Endothelial cell of umbilical vein (primary cell): ENCODE results near the gene DNASE1L1. TPM values are rescaled to one million over a fixed set of nuclear protein-coding genes. Genes with fewer than 3 reads are reported as not detected.

Experiments used
- BruUV-seq: library from RNA; stranded (reverse); fragments of 400-500 nt; replicated peaks from 2 replicates; lab custom pipeline; 2021; lab: Mats Ljungman, UMichigan
- CTCF ChIA-PET: fragments of 300-600, 350-600 bp; sonication (Branson Sonifier 250); formaldehyde crosslinking; loops from one replicate; lab custom pipeline; 2021; ENCODE audit warnings: antibody characterized with exemption, inconsistent platforms; lab: Charles Lee
- POLR2A ChIA-PET: fragments of 300-600, 350-600 bp; sonication (Branson Sonifier 250); formaldehyde crosslinking; loops from one replicate; lab custom pipeline; 2021; ENCODE audit warnings: antibody characterized with exemption, inconsistent platforms; lab: Charles Lee
- DNase-seq: peaks from one replicate; pipeline ENCODE4 v3.0.0-alpha.2; 2011; ENCODE audit warnings: low read depth, low spot score
- FAIRE-seq: peaks from 2 replicates; lab custom pipeline; 2011; peaks lifted over from hg19 to GRCh38; lab: Jason Lieb, UNC
- H2AFZ ChIP-seq: 2 replicates; pipeline ENCODE4 v1.6.0; 2012; ENCODE audit warnings: low read depth, low read length, control low read depth, inconsistent platforms
- H3K27ac ChIP-seq: 2 replicates; pipeline ENCODE4 v1.5.1; 2011; ENCODE audit warnings: low read depth, mild to moderate bottlenecking, control low read depth, low read length, moderate library complexity; ENCODE audit not compliant: insufficient read depth
- H3K27me3 ChIP-seq, 2 experiments: 2 replicates each; pipeline versions ENCODE4 v1.6.0 to v1.6.1; 2011; ENCODE audit warnings: low read length in 2 of 2, mixed read lengths in 1 of 2; ENCODE audit not compliant: control insufficient read depth in 2 of 2, insufficient read depth in 2 of 2
- H3K36me3 ChIP-seq, 2 experiments: 2 replicates in 1 of 2; 3 replicates in 1 of 2; pipeline ENCODE4 v1.5.1; 2011; ENCODE audit warnings: low read length in 2 of 2, mild to moderate bottlenecking in 1 of 2, moderate library complexity in 1 of 2; ENCODE audit not compliant: control insufficient read depth in 2 of 2, insufficient read depth in 2 of 2; ENCODE audit errors: extremely low read depth in 1 of 2
- H3K4me1 ChIP-seq: 3 replicates; pipeline ENCODE4 v1.5.1; 2011; ENCODE audit warnings: mild to moderate bottlenecking, low read length; ENCODE audit not compliant: control insufficient read depth, insufficient read depth; ENCODE audit errors: extremely low read depth
- H3K4me2 ChIP-seq: 2 replicates; pipeline ENCODE4 v1.6.1; 2011; ENCODE audit warnings: low read length, control low read depth, mixed read lengths; ENCODE audit not compliant: insufficient read depth
- H3K4me3 ChIP-seq, 3 experiments: fragments of 200-600 bp in 1 of 3; sonication (generic), shearing (Covaris generic) in 1 of 3; replicated peaks in 1 of 3; 2 replicates each; pipeline ENCODE4 v1.5.1; 2011 to 2016; ENCODE audit warnings: control low read depth in 3 of 3, low read length in 3 of 3, mild to moderate bottlenecking in 2 of 3, inconsistent platforms in 1 of 3, low read depth in 1 of 3, moderate library complexity in 1 of 3; ENCODE audit not compliant: insufficient read depth in 1 of 3
- H3K79me2 ChIP-seq: 2 replicates; pipeline ENCODE4 v1.6.0; 2012; ENCODE audit warnings: low read length, inconsistent platforms; ENCODE audit not compliant: control insufficient read depth, insufficient read depth
- H3K9ac ChIP-seq: replicated peaks from 2 replicates; pipeline ENCODE3; 2011; ENCODE audit warnings: low read length, control low read depth; ENCODE audit not compliant: insufficient read depth; ENCODE audit errors: extremely low read depth
- H3K9me1 ChIP-seq: replicated peaks from 3 replicates; pipeline ENCODE4 v1.6.0; 2011; ENCODE audit warnings: mild to moderate bottlenecking, low read length; ENCODE audit not compliant: control insufficient read depth, insufficient read depth; ENCODE audit errors: extremely low read depth
- H3K9me3 ChIP-seq: replicated peaks from 2 replicates; pipeline ENCODE4 v1.5.1; 2012; ENCODE audit warnings: low read length, inconsistent platforms; ENCODE audit not compliant: control insufficient read depth, insufficient read depth
- H4K20me1 ChIP-seq: replicated peaks from 2 replicates; pipeline ENCODE3; 2011; ENCODE audit warnings: mild to moderate bottlenecking, low read length; ENCODE audit not compliant: control insufficient read depth, insufficient read depth; ENCODE audit errors: extremely low read depth
- FOS ChIP-seq: IDR thresholded peaks from 2 replicates; pipeline ENCODE4 v1.6.1; 2011; ENCODE audit warnings: mild to moderate bottlenecking, low read length, moderate library complexity, borderline replicate concordance; ENCODE audit not compliant: insufficient read depth
- POLR2AphosphoS5 ChIP-seq: IDR thresholded peaks from 2 replicates; pipeline ENCODE4 v1.6.1; 2012; ENCODE audit warnings: low read depth, mild to moderate bottlenecking, control low read depth, low read length, moderate library complexity; ENCODE audit not compliant: insufficient read depth
- dilution Hi-C: fragments of 300-500 bp; cut with MboI; formaldehyde crosslinking; loops from one replicate; pipeline ENCODE4 v1.15.0; 2019; ENCODE audit warnings: low sequenced_read_pairs; ENCODE audit not compliant: extremely low pct_ligation_motif_present
- intact Hi-C: fragments of 100-400 bp; cut with micrococcal nuclease; formaldehyde crosslinking; loops from one replicate; pipeline ENCODE4 v1.10.0; 2022
- polyA plus RNA-seq, 4 experiments: library from polyadenylated mRNA; depleted of rRNA in 3 of 4; stranded (reverse) in 3 of 4; unstranded in 1 of 4; fragments of >200 nt; gene quantifications; 2 replicates each; pipeline versions ENCODE4 v1.2.1 to v1.2.3, GENCODE V29; 2011 to 2012; ENCODE audit warnings: missing spikeins in 1 of 4
- total RNA-seq: library from RNA; stranded (reverse); gene quantifications from 2 replicates; pipeline ENCODE4 v1.2.3, GENCODE V29; 2021
- TF ChIP-seq, protein P1 (sequence below), 2 donors: IDR thresholded peaks; 1 replicate in 1 of 2; 2 replicates in 1 of 2; pipeline ENCODE4 v1.5.1; 2011; ENCODE audit warnings: low read length in 2 of 2, mild to moderate bottlenecking in 2 of 2, moderate library complexity in 2 of 2, control low read depth in 1 of 2, inconsistent platforms in 1 of 2, low read depth in 1 of 2; ENCODE audit not compliant: insufficient read depth in 1 of 2; ENCODE audit errors: extremely low read depth in 1 of 2

The DNASE1L1 gene
- total and polyA plus RNA-seq, 2 donors (not counting 3 experiments of a cell fraction or from before 2014, with no cell fraction given): 61.5 to 84.9 TPM

DNA sequence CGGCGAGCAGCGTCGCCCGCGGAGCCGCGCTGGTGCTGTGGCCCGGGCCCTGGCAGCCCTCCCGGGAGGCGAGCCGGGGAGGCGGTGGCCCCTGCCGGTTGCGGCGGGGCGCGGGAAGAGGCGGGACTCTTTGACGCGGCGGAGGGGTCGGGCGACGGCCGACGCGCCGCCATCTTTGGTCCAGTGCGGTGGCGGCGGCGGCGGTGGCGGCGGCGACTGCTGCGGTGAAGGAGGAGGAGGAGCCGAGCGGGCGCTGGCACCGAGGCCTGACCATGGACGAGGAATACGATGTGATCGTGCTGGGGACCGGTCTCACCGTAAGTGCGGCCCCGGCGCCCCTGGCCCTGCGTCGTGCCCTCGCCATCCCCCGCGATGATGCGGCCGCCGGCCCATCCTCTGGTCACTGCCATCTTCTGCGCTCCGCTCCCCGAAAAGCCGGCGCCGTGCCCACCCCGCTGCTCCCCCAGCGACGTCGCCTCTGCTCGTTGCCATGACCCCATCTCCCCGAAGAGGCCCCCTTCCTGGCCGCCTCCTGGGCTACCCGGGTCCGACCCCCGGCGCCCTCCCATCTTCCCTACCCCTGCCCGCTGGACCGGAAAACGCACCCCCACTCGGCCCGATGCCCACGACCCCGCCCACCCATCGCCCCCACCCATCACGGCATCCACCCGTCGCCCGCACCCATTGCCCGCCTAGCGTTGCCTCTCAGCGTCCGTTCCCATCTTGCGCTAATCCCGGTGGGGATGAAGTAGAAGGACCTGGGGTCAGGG is 28.1 kb upstream of the DNASE1L1 start, which contains the start of gene GDI1:
Gene GDI1, plus strand, starts transcription at position 172 of the 770 bp plus-strand sequence. Its CDS starts 101 bp downstream, at position 273.
- H3K36me3 ChIP-seq: peaks cover 4 to 39% of the 10 kb centered on the region in 2 experiments
- ChIA-PET CTCF (no interaction called here), POLR2A (no interaction called here)
- no peaks in the 10 kb centered on the region for H3K27me3 ChIP-seq
- H2AFZ ChIP-seq: peak within 1 kb of the TSS; percentile 41
- H3K79me2 ChIP-seq: peaks cover 41% of the 10 kb centered on the region
- no TSS peak for BruUV-seq
- peaks cover 7% of the 10 kb centered on the region for H3K4me1 ChIP-seq
- H4K20me1 ChIP-seq: no peaks in the 10 kb centered on the region
- DNase-seq (no peak), FAIRE-seq (no peak)
- H3K4me2 ChIP-seq: peak within 1 kb of the TSS; percentile 75
- peak within 1 kb of the TSS; percentile 59 for H3K9ac ChIP-seq
- no peaks in the 10 kb centered on the region for H3K9me3 ChIP-seq
- intact Hi-C loops: no loop called here
- TF ChIP-seq FOS: no peak
- peak; percentile 38 for TF ChIP-seq POLR2AphosphoS5
- TF ChIP-seq, protein P1, sequence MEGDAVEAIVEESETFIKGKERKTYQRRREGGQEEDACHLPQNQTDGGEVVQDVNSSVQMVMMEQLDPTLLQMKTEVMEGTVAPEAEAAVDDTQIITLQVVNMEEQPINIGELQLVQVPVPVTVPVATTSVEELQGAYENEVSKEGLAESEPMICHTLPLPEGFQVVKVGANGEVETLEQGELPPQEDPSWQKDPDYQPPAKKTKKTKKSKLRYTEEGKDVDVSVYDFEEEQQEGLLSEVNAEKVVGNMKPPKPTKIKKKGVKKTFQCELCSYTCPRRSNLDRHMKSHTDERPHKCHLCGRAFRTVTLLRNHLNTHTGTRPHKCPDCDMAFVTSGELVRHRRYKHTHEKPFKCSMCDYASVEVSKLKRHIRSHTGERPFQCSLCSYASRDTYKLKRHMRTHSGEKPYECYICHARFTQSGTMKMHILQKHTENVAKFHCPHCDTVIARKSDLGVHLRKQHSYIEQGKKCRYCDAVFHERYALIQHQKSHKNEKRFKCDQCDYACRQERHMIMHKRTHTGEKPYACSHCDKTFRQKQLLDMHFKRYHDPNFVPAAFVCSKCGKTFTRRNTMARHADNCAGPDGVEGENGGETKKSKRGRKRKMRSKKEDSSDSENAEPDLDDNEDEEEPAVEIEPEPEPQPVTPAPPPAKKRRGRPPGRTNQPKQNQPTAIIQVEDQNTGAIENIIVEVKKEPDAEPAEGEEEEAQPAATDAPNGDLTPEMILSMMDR (IDR thresholded peaks at IDR 0.05; ENCODE audit: extremely low read depth in 1 of 2, insufficient read depth in 1 of 2, low read depth in 1 of 2, low read length in 2 of 2): no peak
- no peaks in the 10 kb centered on the region for H3K9me1 ChIP-seq
- H3K27ac ChIP-seq: peak within 1 kb of the TSS; percentile 55
- dilution Hi-C loops: no loop called here
- H3K4me3 ChIP-seq: peak within 1 kb of the TSS; percentile 50 to 94 (median 75)
